SU-DHL-6 (cell line): ENCODE measurements around the gene OR4D11.

Source experiments
- CTCF ChIP-seq: fragments of 200-600 bp; sonication (generic); IDR thresholded peaks from one replicate; pipeline ENCODE4 v1.5.1; 2017; ENCODE audit warnings: antibody characterized with exemption, mild to moderate bottlenecking, low read length, moderate library complexity; ENCODE audit not compliant: insufficient read depth, poor library complexity, severe bottlenecking
- EZH2phosphoT487 ChIP-seq: fragments of 200-600 bp; sonication (generic), shearing (Covaris generic); conservative IDR thresholded peaks from 2 replicates; pipeline ENCODE4 v1.6.1; 2018; ENCODE audit warnings: mild to moderate bottlenecking, antibody characterized with exemption, low read length, moderate library complexity, mixed read lengths

GRCh38 chr11:59473015-59473414 lies 30.4 kb upstream of the OR4D11 start, which contains the start of gene OR4D10:
- TF ChIP-seq CTCF = no peak
- no peak for TF ChIP-seq EZH2phosphoT487
